ENCODE measurements around the gene SGF29. TPM values are rescaled to one million over a fixed set of nuclear protein-coding genes. Genes with fewer than 3 reads are reported as not detected.
A peak's percentile ranks its signal among the peaks of the same experiment; 100 is the strongest.

The SGF29 gene
- total and polyA plus RNA-seq, 9 of the 15 experiments (the other 6 are each of a cell fraction or from before 2014, with no cell fraction given), result 2.6 to 36.1 (median 21.2) TPM

GRCh38 chr16:28597692-28598261 is 44.1 kb downstream of the SGF29 start:
- no peaks in the 10 kb centered on the region for H3K9me3 ChIP-seq (replicated peaks; ENCODE audit: control insufficient read depth, insufficient read depth, low read depth, low read length)
- CTCF ChIA-PET (ENCODE audit: low intra/inter-chr PET ratio), result no interaction called here
- BruUV-seq (replicated peaks), result no TSS peak
- WGBS (ENCODE audit: insufficient coverage, low coverage, missing lambda C conversion rate), result 57% methylated on average over 8 of the region's 9 CpGs
- H4K20me1 ChIP-seq (replicated peaks; ENCODE audit: control insufficient read depth, insufficient read depth, low read length), result no peaks in the 10 kb centered on the region
- H3K9ac ChIP-seq (ENCODE audit: insufficient read depth in 1 of 2, low read depth in 2 of 2, low read length in 2 of 2), result peak overlapping the region in 1 of 2 experiments; percentile 89; a peak in 1 of 4 replicates
- DNase-seq (ENCODE audit: extremely low read depth in 1 of 4, low spot score in 3 of 4), result peak; percentile 66 to 73 (median 72)
- H2AFZ ChIP-seq (ENCODE audit: low read depth, low read length), result peak overlapping the region; percentile 87
- peak overlapping the region; percentile 33 for H3K4me2 ChIP-seq (ENCODE audit: insufficient read depth, low read length)
- peak overlapping the region; percentile 32; the same call in 2 of the 3 replicates for H3K27ac ChIP-seq (ENCODE audit: extremely low read depth, low read depth, low read length)
- H3K27me3 ChIP-seq (ENCODE audit: control insufficient read depth in 2 of 2, insufficient read depth in 2 of 2, low read length in 2 of 2), result no peaks in the 10 kb centered on the region
- H3K9me1 ChIP-seq (ENCODE audit: control insufficient read depth, insufficient read depth, low read length), result peaks cover 4% of the 10 kb centered on the region
- peak; percentile 82 for ATAC-seq
- peak; percentile 79 for FAIRE-seq
- in situ Hi-C loops (cut with MboI) (no loop called here), intact Hi-C loops (cut with micrococcal nuclease) (no loop called here)
- POLR2A ChIA-PET, result interaction anchor here (0.7 to 1.0 kb wide), 5 partner anchors 8 to 24 kb away, joined by 3 to 4 read pairs (median 3); partner anchors contain the start of gene SULT1A1
- no peaks in the 10 kb centered on the region for H3K79me2 ChIP-seq (ENCODE audit: control insufficient read depth, insufficient read depth, low read length)
- peaks cover 11 to 22% of the 10 kb centered on the region in 2 experiments for H3K4me1 ChIP-seq (replicated peaks in 1 of 2; ENCODE audit: control insufficient read depth in 2 of 2, insufficient read depth in 2 of 2, low read length in 2 of 2)
- no peak overlapping the region for H3K4me3 ChIP-seq
- no peaks in the 10 kb centered on the region for H3K36me3 ChIP-seq (ENCODE audit: control insufficient read depth, insufficient read depth, low read length)
- TF ChIP-seq, protein P1, sequence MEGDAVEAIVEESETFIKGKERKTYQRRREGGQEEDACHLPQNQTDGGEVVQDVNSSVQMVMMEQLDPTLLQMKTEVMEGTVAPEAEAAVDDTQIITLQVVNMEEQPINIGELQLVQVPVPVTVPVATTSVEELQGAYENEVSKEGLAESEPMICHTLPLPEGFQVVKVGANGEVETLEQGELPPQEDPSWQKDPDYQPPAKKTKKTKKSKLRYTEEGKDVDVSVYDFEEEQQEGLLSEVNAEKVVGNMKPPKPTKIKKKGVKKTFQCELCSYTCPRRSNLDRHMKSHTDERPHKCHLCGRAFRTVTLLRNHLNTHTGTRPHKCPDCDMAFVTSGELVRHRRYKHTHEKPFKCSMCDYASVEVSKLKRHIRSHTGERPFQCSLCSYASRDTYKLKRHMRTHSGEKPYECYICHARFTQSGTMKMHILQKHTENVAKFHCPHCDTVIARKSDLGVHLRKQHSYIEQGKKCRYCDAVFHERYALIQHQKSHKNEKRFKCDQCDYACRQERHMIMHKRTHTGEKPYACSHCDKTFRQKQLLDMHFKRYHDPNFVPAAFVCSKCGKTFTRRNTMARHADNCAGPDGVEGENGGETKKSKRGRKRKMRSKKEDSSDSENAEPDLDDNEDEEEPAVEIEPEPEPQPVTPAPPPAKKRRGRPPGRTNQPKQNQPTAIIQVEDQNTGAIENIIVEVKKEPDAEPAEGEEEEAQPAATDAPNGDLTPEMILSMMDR (IDR thresholded peaks at IDR 0.05 in 2 of 3, conservative IDR thresholded peaks at IDR 0.05 in 1 of 3; ENCODE audit: insufficient read depth in 2 of 3, low read depth in 1 of 3, low read length in 3 of 3), result peak; percentile 49 to 63 (median 63)
- TF ChIP-seq STAT5A (IDR thresholded peaks at IDR 0.05; ENCODE audit: borderline replicate concordance, low read length) (no peak), ZKSCAN1 (IDR thresholded peaks at IDR 0.05; ENCODE audit: low read depth, low read length) (no peak), MTA3 (IDR thresholded peaks at IDR 0.05; ENCODE audit: borderline replicate concordance) (0 out of 2 replicates have a peak, but pooled peaks have one; percentile 21), PBX2 (CRISPR knock-in tag; IDR thresholded peaks at IDR 0.05; ENCODE audit: low read depth) (no peak), PBX2 (tag; conservative IDR thresholded peaks at IDR 0.05; ENCODE audit: low read depth) (peak; percentile 75), HNRNPUL1 (IDR thresholded peaks at IDR 0.05; ENCODE audit: low read length) (no peak), RAD21 (CRISPR knock-in tag; conservative IDR thresholded peaks at IDR 0.05 in 1 of 2, IDR thresholded peaks at IDR 0.05 in 1 of 2) (peak in 1 of 2 experiments; percentile 25; a peak in 1 of 4 replicates), NBN (IDR thresholded peaks at IDR 0.05; ENCODE audit: low read depth) (0 out of 2 replicates have a peak, but pooled peaks have one; percentile 38), CTCFL (IDR thresholded peaks at IDR 0.05; ENCODE audit: borderline replicate concordance, insufficient read depth, low read depth, low read length, poor library complexity, severe bottlenecking) (peak; percentile 34), PKNOX1 (IDR thresholded peaks at IDR 0.05) (peak; percentile 93), ERF (CRISPR knock-in tag; IDR thresholded peaks at IDR 0.05) (no peak)
